OCI-LY3 (cell line): ENCODE data around the gene UFSP2.

Experiments
- CTCF ChIP-seq: fragments of 200-600, 300-600 bp; sonication (generic); IDR thresholded peaks from 2 replicates; pipeline ENCODE4 v1.5.1; 2014; ENCODE audit warnings: antibody characterized with exemption, low read length, low read depth
- EZH2phosphoT487 ChIP-seq: fragments of 200-600 bp; shearing (Covaris generic); IDR thresholded peaks from 2 replicates; pipeline ENCODE4 v1.6.1; 2018; ENCODE audit warnings: antibody characterized with exemption, mixed run types, low read depth

DNA sequence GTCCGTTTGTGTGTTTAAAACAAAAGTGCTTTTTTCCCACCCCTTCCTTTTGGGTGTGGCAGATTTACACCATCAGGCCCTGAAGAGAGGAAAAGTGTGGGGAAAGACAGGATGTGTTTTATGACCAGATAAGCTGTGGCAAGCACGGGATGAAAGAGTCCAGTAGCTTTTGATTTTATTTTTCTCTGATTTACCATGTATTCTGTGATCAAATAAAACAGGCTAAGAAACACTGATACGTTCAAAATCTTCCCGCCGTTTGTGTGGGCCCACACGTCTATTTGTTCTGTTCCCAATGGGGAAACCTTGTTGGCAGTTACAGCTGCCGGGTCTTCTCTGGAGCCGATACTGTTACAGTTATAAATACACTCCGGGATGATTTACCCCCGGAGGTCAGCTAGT, 40.8 kb downstream of the UFSP2 start:
- no peak for TF ChIP-seq CTCF
- TF ChIP-seq EZH2phosphoT487 = no peak
